Stomach (tissue), 9 donors: ENCODE measurements around the gene ANKRD13C. TPM values are rescaled to one million over a fixed set of nuclear protein-coding genes. Genes with fewer than 3 reads are reported as not detected.
"Not testable (repeated sequence)": the region's sequence is repeated elsewhere in the genome, so short reads cannot be mapped to it uniquely, and the experiment has no call there.

ENCODE experiments used
- DNase-seq, 2 donors: peaks; one replicate each; pipeline versions ENCODE4 v3.0.0 to v3.0.0-alpha.2; 2013 to 2019
- H3K27ac ChIP-seq, 5 donors: fragments of 200-600 bp in 4 of 5; sonication (generic) in 4 of 5; one replicate each; pipeline ENCODE4 v1.5.1; 2013 to 2019; ENCODE audit warnings: mild to moderate bottlenecking in 1 of 5, moderate library complexity in 1 of 5
- H3K27me3 ChIP-seq, 3 donors: fragments of 200-600 bp; sonication (generic); one replicate each; pipeline ENCODE4 v1.5.1; 2017 to 2019; ENCODE audit warnings: mixed run types in 1 of 3
- H3K36me3 ChIP-seq, 4 donors: fragments of 200-600 bp; sonication (generic); 1 replicate in 3 of 4; 2 replicates in 1 of 4; pipeline ENCODE4 v1.5.1; 2016 to 2019
- H3K4me1 ChIP-seq, 4 donors: fragments of 200-600 bp; sonication (generic); one replicate each; pipeline ENCODE4 v1.5.1; 2016 to 2019
- H3K4me3 ChIP-seq, 4 donors: fragments of 200-600 bp; sonication (generic) in 3 of 4; one replicate each; pipeline ENCODE4 v1.5.1; 2016 to 2019; ENCODE audit warnings: mild to moderate bottlenecking in 1 of 4
- H3K9me3 ChIP-seq, 4 donors: fragments of 200-600 bp; sonication (generic); one replicate each; pipeline ENCODE4 v1.5.1; 2016 to 2019
- EP300 ChIP-seq: sonication (generic); formaldehyde crosslinking; IDR thresholded peaks from one replicate; pipeline ENCODE4 v1.6.1; 2017; ENCODE audit warnings: antibody characterized with exemption
- POLR2A ChIP-seq, 4 donors: fragments of 450-650 bp; IDR thresholded peaks; one replicate each; pipeline ENCODE4 v1.6.1; 2016; ENCODE audit warnings: antibody characterized with exemption in 4 of 4, control low read depth in 2 of 4, mild to moderate bottlenecking in 1 of 4, moderate library complexity in 1 of 4
- POLR2AphosphoS5 ChIP-seq, 3 donors: sonication (generic); formaldehyde crosslinking; IDR thresholded peaks; one replicate each; pipeline ENCODE4 v1.6.1; 2016; ENCODE audit warnings: antibody characterized with exemption in 3 of 3
- WGBS, 5 donors: extraction: QIAGEN DNeasy Blood & Tissue Kit in 3 of 5; methylation state at CpG; one replicate each; pipeline versions ENCODE4 v1.1.5 to v1.1.7; 2013 to 2018; 5-methylcytosine and 5-hydroxymethylcytosine counted together
- intact Hi-C: fragments of 100-400 bp; cut with DNase I; formaldehyde crosslinking; loops from one replicate; pipeline ENCODE4 v1.15.1; 2023; ENCODE audit warnings: low total_unique reads
- polyA plus RNA-seq, 3 donors: library from polyadenylated mRNA; stranded (reverse); fragments of 200-250 nt; gene quantifications; one replicate each; pipeline ENCODE4 v1.2.3, GENCODE V29; 2013
- total RNA-seq, 5 donors: library from RNA; depleted of rRNA; stranded (reverse); fragments of >200 nt; gene quantifications; one replicate each; pipeline versions ENCODE4 v1.1.0 to v1.2.3, GENCODE V29; 2014 to 2016
- TF ChIP-seq, protein P1 (sequence below), 7 experiments: fragments of 450-650 bp in 4 of 7; fragments of 200-600 bp in 3 of 7; sonication (generic) in 3 of 7; IDR thresholded peaks; one replicate each; pipeline ENCODE4 v1.5.1; 2016 to 2019; ENCODE audit warnings: antibody characterized with exemption in 7 of 7, control low read depth in 2 of 7, mild to moderate bottlenecking in 1 of 7
- donor health status: healthy with polysubstance abuse.
- donor health status: Bipolar disorder and iron deficiency.
- donor health status: healthy.

The ANKRD13C gene
- total and polyA plus RNA-seq, 8 donors = 6.8 to 135 (median 15.7) TPM

DNA sequence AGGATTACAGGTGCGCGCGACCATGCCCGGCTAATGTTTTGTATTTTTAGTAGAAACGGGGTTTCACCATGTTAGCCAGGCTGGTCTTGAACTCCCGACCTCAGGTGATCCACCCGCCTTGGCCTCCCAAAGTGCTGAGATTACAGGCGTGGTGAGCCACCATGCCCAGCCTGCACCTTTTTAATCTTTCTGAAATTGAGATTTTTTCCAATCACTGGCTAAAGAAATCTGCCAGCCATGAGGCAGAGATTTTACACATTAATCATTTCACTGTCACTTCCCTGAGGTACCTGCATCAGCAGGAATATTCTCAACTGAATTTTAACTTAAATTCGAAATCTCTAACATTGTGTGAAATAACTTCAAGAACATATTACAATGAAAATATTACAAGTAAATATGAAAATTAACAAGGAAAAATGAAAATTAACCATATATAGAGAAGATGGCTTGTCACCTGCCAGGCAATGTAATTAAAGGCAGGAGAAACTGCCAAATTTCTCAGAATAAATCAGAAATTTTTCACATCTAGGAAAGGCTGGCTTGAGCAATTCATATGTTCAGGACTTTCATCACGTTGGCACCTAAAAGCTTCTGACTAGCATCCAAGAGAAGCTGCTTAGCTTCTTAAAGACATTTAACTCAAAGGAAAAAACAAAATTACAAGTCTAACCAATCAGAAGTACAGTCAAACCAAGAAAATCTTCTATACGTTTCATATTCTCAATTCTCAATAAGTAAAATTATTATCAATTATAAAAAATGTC is 5.9 kb downstream of the ANKRD13C start:
- 80 to 90% (median 89%) methylated on average over 11 of the region's 11 CpGs for WGBS, 5 donors
- peaks cover 22 to 70% (median 46%) of the 10 kb centered on the region in 4 donors for H3K4me1 ChIP-seq
- no peaks in the 10 kb centered on the region for H3K9me3 ChIP-seq
- H3K27ac ChIP-seq = no peak overlapping the region
- H3K4me3 ChIP-seq = no peak overlapping the region
- no peak for DNase-seq
- TF ChIP-seq EP300 (no peak), POLR2A (IDR thresholded peaks at IDR 0.05) (no peak), POLR2AphosphoS5 (IDR thresholded peaks at IDR 0.05) (no peak)
- TF ChIP-seq, protein P1, sequence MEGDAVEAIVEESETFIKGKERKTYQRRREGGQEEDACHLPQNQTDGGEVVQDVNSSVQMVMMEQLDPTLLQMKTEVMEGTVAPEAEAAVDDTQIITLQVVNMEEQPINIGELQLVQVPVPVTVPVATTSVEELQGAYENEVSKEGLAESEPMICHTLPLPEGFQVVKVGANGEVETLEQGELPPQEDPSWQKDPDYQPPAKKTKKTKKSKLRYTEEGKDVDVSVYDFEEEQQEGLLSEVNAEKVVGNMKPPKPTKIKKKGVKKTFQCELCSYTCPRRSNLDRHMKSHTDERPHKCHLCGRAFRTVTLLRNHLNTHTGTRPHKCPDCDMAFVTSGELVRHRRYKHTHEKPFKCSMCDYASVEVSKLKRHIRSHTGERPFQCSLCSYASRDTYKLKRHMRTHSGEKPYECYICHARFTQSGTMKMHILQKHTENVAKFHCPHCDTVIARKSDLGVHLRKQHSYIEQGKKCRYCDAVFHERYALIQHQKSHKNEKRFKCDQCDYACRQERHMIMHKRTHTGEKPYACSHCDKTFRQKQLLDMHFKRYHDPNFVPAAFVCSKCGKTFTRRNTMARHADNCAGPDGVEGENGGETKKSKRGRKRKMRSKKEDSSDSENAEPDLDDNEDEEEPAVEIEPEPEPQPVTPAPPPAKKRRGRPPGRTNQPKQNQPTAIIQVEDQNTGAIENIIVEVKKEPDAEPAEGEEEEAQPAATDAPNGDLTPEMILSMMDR (IDR thresholded peaks at IDR 0.05) = no peak
- H3K36me3 ChIP-seq = peaks cover 0 to 12% (median 3%) of the 10 kb centered on the region in 4 donors
- intact Hi-C loops = no loop called here
- H3K27me3 ChIP-seq = no peaks in the 10 kb centered on the region

DNA sequence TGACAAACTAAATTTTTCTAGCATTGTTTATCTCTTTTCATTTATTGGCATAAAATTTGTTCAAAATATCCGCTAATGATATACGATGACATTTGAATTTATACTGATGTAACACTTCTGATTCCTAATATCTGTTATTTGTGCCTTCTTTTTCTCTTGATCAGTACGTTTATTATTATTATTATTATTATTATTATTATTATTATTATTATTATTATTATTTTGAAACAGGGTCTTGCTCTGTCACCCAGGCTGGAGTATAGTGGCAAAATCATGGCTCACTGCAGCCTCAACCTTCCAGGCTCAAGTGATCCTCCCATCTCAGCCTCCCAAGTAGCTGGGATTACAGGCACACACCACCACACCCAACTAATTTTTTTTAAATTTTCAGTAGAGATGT is 14.9 kb downstream of the ANKRD13C start:
- 97 to 99% (median 98%) methylated on average over 3 of the region's 3 CpGs for WGBS, 5 donors
- H3K4me3 ChIP-seq, intact Hi-C loops, H3K4me1 ChIP-seq, H3K27me3 ChIP-seq, DNase-seq, H3K27ac ChIP-seq, H3K9me3 ChIP-seq: not testable (repeated sequence)
- H3K36me3 ChIP-seq = peaks cover 0 to 20% (median 13%) of the 10 kb centered on the region in 4 donors

DNA sequence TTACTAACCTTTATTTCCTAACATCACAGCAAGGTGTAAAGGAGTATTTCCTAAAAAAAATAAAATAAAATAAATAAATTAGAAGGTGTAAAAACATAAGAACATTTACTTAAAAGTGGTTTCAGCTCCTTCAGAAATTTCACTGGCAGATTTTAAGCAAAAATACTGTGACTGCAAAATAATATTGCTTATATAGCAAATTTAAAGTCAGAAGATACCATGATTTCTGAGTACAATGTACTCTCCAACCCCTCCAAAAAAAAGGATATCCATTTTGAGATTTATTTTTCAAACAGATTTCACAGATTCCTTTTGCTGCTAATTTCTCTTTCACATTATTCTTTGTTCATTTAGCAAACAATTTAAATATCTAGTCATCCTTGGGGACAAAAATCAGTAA is 18.5 kb downstream of the ANKRD13C start:
- H3K27me3 ChIP-seq = no peaks in the 10 kb centered on the region
- no peak overlapping the region for H3K4me3 ChIP-seq
- peaks cover 6 to 31% (median 24%) of the 10 kb centered on the region in 4 donors for H3K36me3 ChIP-seq
- no peaks in the 10 kb centered on the region for H3K9me3 ChIP-seq
- TF ChIP-seq POLR2A (IDR thresholded peaks at IDR 0.05) (no peak), EP300 (no peak)
- no peak overlapping the region for H3K27ac ChIP-seq
- intact Hi-C loops = no loop called here
- DNase-seq = no peak
- peaks cover 0 to 12% (median 10%) of the 10 kb centered on the region in 4 donors for H3K4me1 ChIP-seq

- no peaks in the 10 kb centered on the region for H3K27me3 ChIP-seq
- H3K4me3 ChIP-seq = no peak overlapping the region
- TF ChIP-seq POLR2AphosphoS5 (IDR thresholded peaks at IDR 0.05) (no peak), POLR2A (IDR thresholded peaks at IDR 0.05) (no peak), EP300 (no peak)
- TF ChIP-seq, protein P1 (IDR thresholded peaks at IDR 0.05) = no peak
- peaks cover 0 to 15% (median 10%) of the 10 kb centered on the region in 4 donors for H3K4me1 ChIP-seq
- H3K36me3 ChIP-seq = peaks cover 6 to 31% (median 24%) of the 10 kb centered on the region in 4 donors
- intact Hi-C loops = no loop called here
- WGBS, 5 donors = 97 to 99% (median 98%) methylated on average over 9 of the region's 9 CpGs
- H3K27ac ChIP-seq = no peak overlapping the region
- H3K9me3 ChIP-seq = no peaks in the 10 kb centered on the region
- no peak for DNase-seq
Measured at GRCh38 chr1:70334436-70334835, 20.1 kb downstream of the ANKRD13C start.

- H3K27me3 ChIP-seq = no peaks in the 10 kb centered on the region
- no peak overlapping the region for H3K27ac ChIP-seq
- DNase-seq = no peak
- WGBS, 5 donors = 89 to 97% (median 95%) methylated on average over 2 of the region's 2 CpGs
- H3K4me1 ChIP-seq = peaks cover 0 to 15% (median 10%) of the 10 kb centered on the region in 4 donors
- peaks cover 6 to 25% (median 20%) of the 10 kb centered on the region in 4 donors for H3K36me3 ChIP-seq
- H3K9me3 ChIP-seq = no peaks in the 10 kb centered on the region
- H3K4me3 ChIP-seq = no peak overlapping the region
- TF ChIP-seq EP300 (no peak), POLR2A (IDR thresholded peaks at IDR 0.05) (no peak), POLR2AphosphoS5 (IDR thresholded peaks at IDR 0.05) (no peak)
- TF ChIP-seq, protein P1 (IDR thresholded peaks at IDR 0.05) = no peak
- intact Hi-C loops = no loop called here
Measured at GRCh38 chr1:70333245-70333644, 21.3 kb downstream of the ANKRD13C start.
